Urinary bladder (tissue), 4 donors: ENCODE results near the gene CHI3L2. TPM values are rescaled to one million over a fixed set of nuclear protein-coding genes. Genes with fewer than 3 reads are reported as not detected.
A peak's percentile ranks its signal among the peaks of the same experiment; 100 is the strongest.
"Not testable (repeated sequence)": the region's sequence is repeated elsewhere in the genome, so short reads cannot be mapped to it uniquely, and the experiment has no call there.

Experiments
- DNase-seq: peaks from one replicate; pipeline ENCODE4 v3.0.0-alpha.2; 2015; ENCODE audit errors: extremely low spot score
- H3K27ac ChIP-seq: one replicate; pipeline ENCODE4 v1.5.1; 2013; ENCODE audit warnings: low read depth, mild to moderate bottlenecking, moderate library complexity
- H3K36me3 ChIP-seq: one replicate; pipeline ENCODE4 v1.6.1; 2013; ENCODE audit warnings: mild to moderate bottlenecking, moderate library complexity; ENCODE audit not compliant: insufficient read depth
- H3K4me1 ChIP-seq: one replicate; pipeline ENCODE4 v1.6.1; 2013; ENCODE audit warnings: mild to moderate bottlenecking, moderate library complexity; ENCODE audit not compliant: insufficient read depth
- H3K4me3 ChIP-seq: one replicate; pipeline ENCODE4 v1.5.1; 2013; ENCODE audit warnings: low read depth, low read length
- WGBS: extraction: QIAGEN DNeasy Blood & Tissue Kit; methylation state at CpG from one replicate; pipeline ENCODE4 v1.1.7; 2013; 5-methylcytosine and 5-hydroxymethylcytosine counted together
- polyA plus RNA-seq: library from polyadenylated mRNA; stranded (reverse); fragments of 200-250 nt; gene quantifications from one replicate; pipeline ENCODE4 v1.2.3, GENCODE V29; 2013
- total RNA-seq: library from RNA; depleted of rRNA; stranded (reverse); fragments of >200 nt; gene quantifications from one replicate; pipeline ENCODE4 v1.2.3, GENCODE V29; 2014
- donor health status: healthy with polysubstance abuse.
- donor health status: healthy.

CHI3L2 gene
- total and polyA plus RNA-seq, 2 donors = 0.26 to 4.9 TPM

DNA sequence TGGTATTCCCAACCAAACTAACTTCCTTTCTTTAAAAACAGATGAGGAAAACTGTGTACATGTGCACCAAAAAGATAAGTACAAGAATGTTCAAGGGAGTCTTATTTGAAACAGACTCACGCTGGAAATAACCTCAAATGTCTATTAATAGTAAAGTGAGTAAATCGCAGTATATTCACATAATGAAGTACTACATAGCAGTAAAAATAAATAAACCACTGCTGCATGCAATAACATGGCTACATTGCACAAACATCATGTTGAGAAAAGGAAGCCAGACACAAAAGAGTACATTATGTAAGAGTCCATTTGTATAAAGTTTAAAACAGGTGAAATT is 21.8 kb upstream of the CHI3L2 start:
- DNase-seq = no peak
- no peak overlapping the region for H3K4me3 ChIP-seq
- no peaks in the 10 kb centered on the region for H3K4me1 ChIP-seq
- no peaks in the 10 kb centered on the region for H3K36me3 ChIP-seq
- H3K27ac ChIP-seq = no peak overlapping the region
- 68% methylated on average over 2 of the region's 2 CpGs for WGBS

DNA sequence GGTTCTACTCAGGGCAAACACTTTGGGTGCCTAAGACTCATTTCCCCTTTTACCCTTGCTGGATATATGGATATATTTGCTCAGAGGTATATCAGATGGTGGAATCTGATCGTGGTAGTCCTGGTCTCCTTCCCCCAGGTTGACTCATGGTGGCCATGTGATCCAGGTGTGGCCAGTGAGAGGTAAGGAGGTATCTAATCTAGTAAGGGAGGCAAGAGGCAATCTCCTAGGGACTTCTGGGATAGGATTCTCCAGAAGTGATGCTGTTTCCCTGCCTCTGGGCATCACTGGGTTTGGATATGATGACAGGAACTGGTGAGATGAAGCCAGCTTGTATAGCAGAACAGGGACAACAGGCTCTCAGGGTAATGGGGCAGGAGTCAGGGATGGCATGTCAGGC is 18.6 kb upstream of the CHI3L2 start:
- Histone ChIP-seq H3K4me1 (no peaks in the 10 kb centered on the region), H3K27ac (no peak overlapping the region), H3K4me3 (no peak overlapping the region), H3K36me3 (no peaks in the 10 kb centered on the region)
- WGBS = 45% methylated on average over 1 of the region's 1 CpG
- DNase-seq = no peak

- DNase-seq = no peak
These were observed 17.9 kb upstream of the CHI3L2 start for GRCh38 chr1:111209622-111210021.

DNA sequence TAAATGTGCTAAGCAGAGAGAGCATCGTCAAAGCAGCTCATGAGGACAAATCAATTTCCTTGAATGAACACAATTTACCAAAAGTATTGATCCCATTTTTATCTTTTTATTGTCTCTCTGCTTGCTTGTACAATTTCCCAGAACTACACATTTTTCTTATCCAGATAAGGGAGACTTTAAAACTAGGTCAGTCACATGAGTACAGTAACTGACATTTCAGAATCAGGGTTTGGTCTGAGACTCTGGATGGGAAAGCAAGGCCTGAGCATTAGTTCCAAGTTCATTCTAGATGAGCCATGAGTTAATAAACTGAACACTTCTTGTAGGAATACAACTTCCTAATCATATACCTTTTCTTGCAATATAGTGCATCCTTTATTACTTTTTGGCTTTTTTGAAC is 15.6 kb upstream of the CHI3L2 start:
- no peak overlapping the region for H3K27ac ChIP-seq
- H3K4me1 ChIP-seq = no peaks in the 10 kb centered on the region
- WGBS = 87% methylated on average over 1 of the region's 1 CpG
- H3K36me3 ChIP-seq = no peaks in the 10 kb centered on the region
- no peak overlapping the region for H3K4me3 ChIP-seq
- no peak for DNase-seq

More at GRCh38 chr1:111209622-111210021, 17.9 kb upstream of the CHI3L2 start:
- H3K4me1 ChIP-seq = no peaks in the 10 kb centered on the region
- 58% methylated on average over 4 of the region's 4 CpGs for WGBS
- H3K4me3 ChIP-seq = no peak overlapping the region
- H3K27ac ChIP-seq = no peak overlapping the region
- no peaks in the 10 kb centered on the region for H3K36me3 ChIP-seq

DNA sequence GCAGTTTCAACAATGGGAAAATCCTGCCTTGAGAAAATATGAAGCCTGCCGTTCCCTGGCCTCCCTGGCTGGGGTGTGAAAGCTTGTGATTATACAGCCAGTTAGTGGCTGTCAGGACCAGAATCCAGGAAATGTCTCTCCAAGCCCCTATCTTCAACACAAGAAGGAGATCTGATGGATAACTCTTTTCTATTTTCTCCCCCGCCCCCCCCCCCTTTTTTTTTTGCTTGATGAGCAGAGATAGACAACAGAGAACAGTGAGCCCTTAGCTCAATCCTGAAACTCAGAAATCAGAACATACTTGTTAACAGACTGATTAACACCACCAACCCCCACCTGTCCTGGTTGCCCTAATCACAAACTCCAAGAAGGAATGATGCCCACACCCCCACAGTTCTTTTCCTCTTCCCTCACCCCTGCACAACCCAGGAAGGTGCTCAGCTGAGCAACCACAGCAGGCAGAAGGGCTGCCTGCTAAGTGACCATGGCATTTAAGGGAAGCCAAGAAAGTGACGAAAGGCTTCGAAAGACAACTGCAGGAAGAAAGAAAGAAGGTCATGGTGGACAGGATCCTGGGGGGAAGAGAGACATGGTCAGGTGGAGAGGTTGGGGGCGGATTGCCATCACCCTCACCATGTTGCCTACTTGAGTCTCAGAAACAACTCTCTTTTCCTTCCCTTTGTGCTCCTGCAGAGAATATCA is 14.7 kb upstream of the CHI3L2 start:
- WGBS = 72% methylated on average over 5 of the region's 5 CpGs
- Histone ChIP-seq H3K36me3 (no peaks in the 10 kb centered on the region), H3K27ac (peak overlapping the region; percentile 3), H3K4me1 (no peaks in the 10 kb centered on the region), H3K4me3 (no peak overlapping the region)
- DNase-seq = no peak

DNA sequence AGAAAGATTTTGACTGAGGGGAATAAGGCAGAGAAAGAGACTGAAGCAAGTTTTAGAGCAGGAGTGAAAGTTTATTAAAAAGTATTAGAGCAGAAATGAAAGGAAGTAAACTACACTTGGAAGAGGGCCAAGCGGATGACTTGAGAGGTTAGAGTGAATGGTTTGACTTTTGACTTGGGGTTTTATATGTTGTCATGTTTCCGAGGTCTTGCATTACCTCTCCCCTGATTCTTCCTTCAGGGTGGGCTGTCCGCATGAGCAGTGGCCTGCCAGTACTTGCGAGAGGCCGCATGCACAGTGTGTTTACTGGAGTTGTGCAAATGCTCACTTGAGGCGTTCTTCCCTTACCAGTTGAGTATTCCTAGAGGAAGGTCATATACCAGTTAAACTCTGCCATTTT is 14.1 kb upstream of the CHI3L2 start:
- no peaks in the 10 kb centered on the region for H3K36me3 ChIP-seq
- H3K4me1 ChIP-seq = no peaks in the 10 kb centered on the region
- no peak overlapping the region for H3K27ac ChIP-seq
- 75% methylated on average over 6 of the region's 6 CpGs for WGBS
- no peak for DNase-seq
- no peak overlapping the region for H3K4me3 ChIP-seq

- no peaks in the 10 kb centered on the region for H3K36me3 ChIP-seq
- 72% methylated on average over 6 of the region's 6 CpGs for WGBS
These were observed 13.3 kb upstream of the CHI3L2 start for GRCh38 chr1:111214074-111214801.

DNA sequence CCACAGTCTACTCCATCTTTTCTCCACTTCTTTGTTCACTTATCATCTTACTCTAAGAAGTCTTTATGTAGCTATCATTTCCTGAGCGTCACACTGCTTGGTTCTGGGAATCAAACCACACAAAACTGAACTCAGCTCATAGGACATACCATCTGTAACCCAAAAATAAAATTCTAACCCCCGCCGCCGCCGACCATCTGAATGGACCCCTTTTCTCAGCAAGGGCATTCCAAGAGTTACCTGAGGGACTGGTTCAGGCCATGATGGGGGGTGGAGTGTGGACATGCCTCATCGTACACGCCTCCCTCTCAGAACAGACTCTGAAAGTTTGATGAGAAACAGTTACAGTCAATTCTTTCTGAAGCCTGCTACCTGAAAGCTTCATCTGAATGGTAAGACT is 12.6 kb upstream of the CHI3L2 start:
- WGBS = 87% methylated on average over 7 of the region's 7 CpGs
- no peaks in the 10 kb centered on the region for H3K36me3 ChIP-seq
- no peak overlapping the region for H3K4me3 ChIP-seq
- H3K4me1 ChIP-seq = no peaks in the 10 kb centered on the region
- H3K27ac ChIP-seq = peak overlapping the region; percentile 51
- DNase-seq = no peak

More at GRCh38 chr1:111214074-111214801, 13.3 kb upstream of the CHI3L2 start:
- H3K4me1 ChIP-seq = no peaks in the 10 kb centered on the region
- DNase-seq = no peak
- H3K4me3 ChIP-seq = no peak overlapping the region
- no peak overlapping the region for H3K27ac ChIP-seq

- 84% methylated on average over 2 of the region's 2 CpGs for WGBS
- peak overlapping the region; percentile 51 for H3K27ac ChIP-seq
- not testable (repeated sequence) for DNase-seq, H3K36me3 ChIP-seq, H3K4me1 ChIP-seq, H3K4me3 ChIP-seq
These were observed 12.2 kb upstream of the CHI3L2 start for GRCh38 chr1:111215285-111215684.

DNA sequence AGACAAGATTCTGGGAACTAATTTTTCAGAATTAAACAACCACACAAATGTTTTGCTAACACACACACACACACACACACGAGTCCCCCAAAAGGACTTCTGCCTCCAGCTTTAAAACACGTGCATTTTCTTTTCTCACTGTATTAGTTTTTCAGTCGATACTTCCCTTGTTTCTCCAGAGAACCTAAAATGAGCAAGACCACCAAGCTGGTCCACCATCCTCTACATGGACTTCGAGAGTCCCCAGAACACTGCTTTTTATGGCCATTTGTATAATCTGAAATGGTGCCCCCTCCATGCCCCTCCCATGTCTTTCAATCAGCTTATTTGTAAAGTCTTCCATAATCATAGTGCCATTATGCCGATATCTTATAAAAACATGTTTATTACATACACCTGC is 10.8 kb upstream of the CHI3L2 start:
- 85% methylated on average over 5 of the region's 5 CpGs for WGBS

DNA sequence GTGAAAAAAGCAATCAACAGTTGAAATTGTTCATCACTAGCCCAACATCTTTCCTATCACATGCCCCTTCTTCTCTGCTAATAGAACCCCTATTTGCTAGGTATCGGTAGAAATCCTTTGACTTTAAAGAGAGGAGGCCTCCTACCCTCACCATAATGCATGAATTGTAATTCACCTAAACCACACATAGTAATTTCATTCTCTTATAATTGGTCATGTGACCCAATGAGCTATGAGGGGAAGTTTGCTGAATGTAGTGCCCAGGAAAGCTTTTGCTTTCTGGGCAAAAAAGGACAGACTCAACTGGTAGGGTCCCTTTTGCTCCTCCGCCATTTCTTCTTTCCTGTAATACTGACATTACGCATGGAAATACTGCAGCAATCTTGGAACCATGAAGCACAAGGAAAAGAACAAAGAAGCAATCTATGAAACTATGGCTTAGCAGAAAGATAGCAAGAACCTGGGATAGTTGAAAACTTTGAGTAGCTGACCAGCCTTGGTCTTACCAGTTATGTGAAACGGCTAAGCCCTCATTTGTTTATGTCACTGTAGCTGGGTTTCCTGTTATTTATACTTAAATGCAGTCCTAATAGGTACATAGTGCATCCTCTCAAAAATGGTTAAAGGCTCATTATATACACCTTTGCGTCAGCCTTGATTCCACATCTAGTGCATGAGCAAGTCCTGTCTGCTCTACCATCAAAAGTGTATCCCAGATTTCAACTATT is 10.2 kb upstream of the CHI3L2 start:
- Histone ChIP-seq H3K4me3 (no peak overlapping the region), H3K27ac (no peak overlapping the region), H3K36me3 (no peaks in the 10 kb centered on the region), H3K4me1 (no peaks in the 10 kb centered on the region)
- WGBS = 66% methylated on average over 5 of the region's 5 CpGs
- DNase-seq = no peak

More for the DNA sequence above, 10.8 kb upstream of the CHI3L2 start:
- Histone ChIP-seq H3K36me3 (no peaks in the 10 kb centered on the region), H3K4me1 (no peaks in the 10 kb centered on the region), H3K27ac (no peak overlapping the region), H3K4me3 (no peak overlapping the region)
- no peak for DNase-seq

DNA sequence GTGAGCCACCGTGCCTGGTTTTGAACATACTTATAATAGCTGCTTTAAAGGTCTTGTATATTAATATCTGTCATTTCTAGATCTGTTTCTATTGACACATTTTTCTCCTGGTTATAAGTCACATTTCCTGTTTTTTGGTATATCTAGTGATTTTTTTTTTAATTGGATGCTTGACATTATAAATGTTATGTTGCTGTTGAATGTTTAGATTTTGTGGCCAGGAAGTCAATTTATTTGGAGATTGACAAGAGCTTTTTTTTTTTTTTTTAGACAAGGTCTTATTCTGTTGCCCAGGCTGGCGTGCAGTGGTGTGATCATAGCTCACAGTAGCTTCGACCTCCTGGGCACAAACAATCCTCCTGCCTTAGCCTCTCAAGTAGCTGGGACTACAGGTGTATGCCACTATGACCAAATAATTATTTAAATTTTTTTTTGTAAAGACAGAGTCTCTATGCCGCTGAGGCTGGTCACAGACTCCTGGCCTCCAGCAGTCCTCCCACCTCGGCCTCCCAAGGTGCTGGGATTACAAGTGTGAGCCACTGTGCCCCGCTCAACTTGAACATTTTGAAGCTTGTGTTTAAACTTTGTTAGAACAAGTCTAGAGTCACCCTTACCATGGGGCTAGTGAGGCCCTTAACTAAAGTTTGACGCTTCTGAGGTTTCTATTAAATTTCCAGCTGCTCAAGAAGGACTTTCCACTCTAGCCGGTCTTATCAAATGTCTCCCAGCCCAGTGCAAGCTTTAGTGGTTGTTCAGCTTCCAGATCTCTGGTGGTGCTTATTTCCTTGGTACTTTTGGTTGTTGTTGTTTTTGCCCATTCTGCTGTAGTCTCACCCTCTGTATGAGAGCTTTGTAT is 8.6 kb upstream of the CHI3L2 start:
- no peak for DNase-seq
- Histone ChIP-seq H3K4me1 (no peaks in the 10 kb centered on the region), H3K4me3 (no peak overlapping the region), H3K36me3 (no peaks in the 10 kb centered on the region), H3K27ac (no peak overlapping the region)
- WGBS = 91% methylated on average over 8 of the region's 8 CpGs

- no peaks in the 10 kb centered on the region for H3K4me1 ChIP-seq
- H3K4me3 ChIP-seq = no peak overlapping the region
- no peak overlapping the region for H3K27ac ChIP-seq
- H3K36me3 ChIP-seq = no peaks in the 10 kb centered on the region
- DNase-seq = no peak
- 76% methylated on average over 5 of the region's 5 CpGs for WGBS
These were observed 7.8 kb upstream of the CHI3L2 start for GRCh38 chr1:111219557-111220286.
